H1 (cell line): ENCODE measurements around the gene RUNX1.

Experiments
- CEBPB ChIP-seq: IDR thresholded peaks from 2 replicates; pipeline ENCODE4 v1.6.1; 2012; ENCODE audit warnings: low read depth, low read length
- CTCF ChIP-seq, 3 experiments: IDR thresholded peaks; 1 replicate in 2 of 3; 2 replicates in 1 of 3; pipeline versions ENCODE4 v1.5.1 to v1.6.1; 2011; ENCODE audit warnings: low read length in 3 of 3, mild to moderate bottlenecking in 3 of 3, inconsistent platforms in 2 of 3, low read depth in 1 of 3, moderate library complexity in 1 of 3; ENCODE audit not compliant: insufficient read depth in 1 of 3; ENCODE audit errors: control extremely low read depth in 1 of 3
- GABPA ChIP-seq: IDR thresholded peaks from 2 replicates; pipeline ENCODE4 v1.6.1; 2011; ENCODE audit warnings: mild to moderate bottlenecking, low read length, moderate library complexity, borderline replicate concordance; ENCODE audit not compliant: insufficient read depth
- JUND ChIP-seq: IDR thresholded peaks from 2 replicates; pipeline ENCODE4 v1.6.1; 2011; ENCODE audit warnings: mild to moderate bottlenecking, improper control_type of control experiment, low read length
- RAD21 ChIP-seq, 2 experiments: IDR thresholded peaks in 1 of 2; conservative IDR thresholded peaks in 1 of 2; 2 replicates each; pipeline ENCODE4 v1.6.1; 2011; ENCODE audit warnings: low read depth in 2 of 2, low read length in 2 of 2, improper control_type of control experiment in 1 of 2, inconsistent platforms in 1 of 2, mild to moderate bottlenecking in 1 of 2, moderate library complexity in 1 of 2
- RFX5 ChIP-seq: IDR thresholded peaks from 2 replicates; pipeline ENCODE4 v1.6.1; 2011; ENCODE audit warnings: low read depth, low read length, improper control_type of control experiment, borderline replicate concordance
- RXRA ChIP-seq: IDR thresholded peaks from 2 replicates; pipeline ENCODE4 v1.6.1; 2011; ENCODE audit warnings: low read depth, mild to moderate bottlenecking, low read length, moderate library complexity; ENCODE audit not compliant: insufficient read depth
- SRF ChIP-seq: IDR thresholded peaks from 2 replicates; pipeline ENCODE4 v1.6.1; 2011; ENCODE audit warnings: mild to moderate bottlenecking, low read depth, low read length, moderate library complexity
- TCF12 ChIP-seq: IDR thresholded peaks from 2 replicates; pipeline ENCODE4 v1.6.1; 2011; ENCODE audit warnings: low read depth, mild to moderate bottlenecking, low read length
- YY1 ChIP-seq: IDR thresholded peaks from 2 replicates; pipeline ENCODE4 v1.6.1; 2011; ENCODE audit warnings: low read depth, mild to moderate bottlenecking, low read length

DNA sequence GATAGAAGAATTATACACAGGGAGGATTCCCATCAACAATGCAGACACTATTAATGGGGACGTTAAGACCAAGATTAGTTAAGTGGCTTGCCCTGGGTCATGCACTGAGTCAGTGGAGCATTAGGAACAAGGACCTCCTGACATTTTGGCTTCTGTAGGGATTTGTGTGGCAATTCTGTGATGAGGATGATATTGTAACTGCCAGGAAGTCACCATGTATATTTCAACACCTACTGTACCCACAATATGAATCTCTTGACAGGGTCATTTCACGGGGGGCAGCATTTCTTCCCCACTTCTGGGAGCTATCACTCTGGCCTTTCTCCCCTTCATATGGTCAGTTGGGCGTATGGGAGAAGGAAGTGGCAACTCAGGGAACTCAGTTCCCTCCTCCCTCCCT lies 134.9 kb downstream of the RUNX1 start:
- TF ChIP-seq RFX5 (no peak), CTCF (IDR thresholded peaks at IDR 0.05; ENCODE audit: control extremely low read depth in 1 of 3, insufficient read depth in 1 of 3, low read depth in 1 of 3, low read length in 3 of 3) (no peak), CEBPB (no peak), JUND (no peak), YY1 (no peak), RAD21 (IDR thresholded peaks at IDR 0.05 in 1 of 2, conservative IDR thresholded peaks at IDR 0.05 in 1 of 2; ENCODE audit: low read depth in 2 of 2, low read length in 2 of 2) (no peak), TCF12 (no peak), GABPA (no peak), SRF (no peak), RXRA (no peak)
